HG03469 (cell line): ENCODE results near the gene KCNK5.

Experiments
- ATAC-seq: cut with Tn5 transposase; IDR thresholded peaks from one replicate; pipeline ENCODE4 v1.9.1; 2021; ENCODE audit warnings: mild to moderate bottlenecking, moderate library complexity, moderate number of reproducible peaks; ENCODE audit not compliant: unreplicated experiment

KCNK5 gene

DNA sequence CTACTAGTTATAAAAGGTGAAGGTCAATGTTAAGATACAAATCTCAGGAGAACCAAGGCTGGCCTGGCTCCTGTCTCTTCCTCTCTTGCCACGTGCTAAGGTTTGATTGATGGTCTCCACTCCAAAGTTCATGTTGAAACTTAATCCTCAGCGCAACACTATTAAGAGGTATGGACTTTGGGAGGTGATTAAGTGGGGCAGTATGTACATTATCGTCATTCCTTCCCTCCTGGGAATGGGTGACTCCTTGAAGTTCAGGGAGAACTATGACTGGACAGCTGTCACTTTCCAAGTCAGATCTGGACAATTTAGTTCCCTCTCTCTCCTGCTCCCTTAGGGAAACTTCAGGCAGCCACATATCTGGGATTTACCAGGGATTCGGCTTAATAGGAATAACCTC, 50.5 kb downstream of the KCNK5 start:
- ATAC-seq: no peak

DNA sequence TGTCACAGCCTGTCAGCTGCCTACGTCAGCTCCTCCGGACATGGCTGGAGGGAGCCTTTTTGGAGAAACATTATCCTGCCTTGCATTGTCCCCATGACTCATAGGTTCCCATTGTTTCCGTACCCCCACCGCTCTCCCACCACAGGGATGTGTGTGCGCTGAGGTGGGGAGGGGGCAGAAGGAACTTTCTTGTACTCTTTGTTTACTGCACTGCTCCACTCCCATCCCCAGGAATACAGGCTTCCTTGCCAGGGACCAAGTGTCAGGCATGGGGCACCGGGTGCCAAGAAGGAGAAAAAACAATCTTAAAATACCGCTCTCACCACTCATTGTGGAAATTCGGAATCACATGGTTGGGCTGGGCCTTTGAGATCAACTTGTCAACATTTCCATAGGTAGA, 51.0 kb downstream of the KCNK5 start:
- ATAC-seq: no peak

DNA sequence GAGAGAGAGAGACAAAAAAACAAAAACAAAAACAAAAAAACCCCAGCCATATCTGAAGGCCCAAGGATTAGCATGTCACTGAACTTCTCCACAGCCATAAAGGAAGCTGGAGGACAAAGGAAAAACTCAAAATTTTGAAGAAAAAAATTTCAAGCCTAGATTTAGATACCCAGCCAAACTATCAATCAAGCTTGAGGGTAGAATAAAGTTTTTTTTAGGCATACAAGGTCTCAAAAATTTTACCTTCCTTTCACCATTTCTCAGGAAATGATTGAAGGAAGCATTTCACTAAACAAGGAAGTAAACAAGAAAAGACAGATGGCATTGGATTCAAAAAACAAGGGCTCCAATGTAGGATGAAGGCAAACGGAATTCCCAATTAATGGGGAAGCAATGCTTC, 52.1 kb downstream of the KCNK5 start:
- no peak for ATAC-seq

DNA sequence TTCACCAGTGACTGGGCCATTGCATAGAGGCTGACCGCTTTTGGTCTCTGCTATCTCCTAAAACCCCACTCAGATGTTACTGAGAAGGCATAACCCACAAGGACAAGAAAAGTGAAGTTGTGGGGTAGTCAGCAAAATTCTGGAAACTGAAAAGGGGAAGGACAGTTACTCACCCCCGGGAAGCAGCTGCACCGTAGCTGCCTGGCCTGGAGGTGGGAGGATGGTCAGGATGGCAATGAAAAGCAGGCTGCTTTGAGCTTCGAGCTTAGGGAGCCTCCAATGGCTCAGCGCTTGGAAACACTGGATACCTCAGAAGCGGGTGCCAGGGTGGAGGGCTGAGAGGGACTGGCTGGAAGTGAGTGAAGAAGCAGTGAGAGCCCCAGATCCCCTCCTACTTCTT, 56.0 kb downstream of the KCNK5 start:
- no peak for ATAC-seq

DNA sequence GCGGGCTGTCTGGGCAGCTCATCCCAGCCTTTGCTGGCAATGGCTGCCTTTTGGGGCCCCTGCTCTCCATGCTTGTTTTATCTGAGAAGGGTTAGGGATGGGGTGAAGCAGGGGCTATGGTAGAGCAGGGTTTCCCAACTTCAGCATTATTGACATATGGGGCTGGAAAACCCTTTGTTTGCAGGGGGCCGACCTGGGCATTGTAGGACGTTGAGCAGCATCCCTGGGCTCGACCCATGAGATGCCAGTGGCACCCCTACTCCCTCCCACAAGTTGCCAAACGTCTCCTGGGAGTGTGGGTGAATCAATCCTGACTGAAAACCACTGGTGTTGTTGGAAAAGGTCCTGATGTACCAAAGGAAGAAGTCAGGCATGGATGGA, 56.9 kb downstream of the KCNK5 start:
- no peak for ATAC-seq

DNA sequence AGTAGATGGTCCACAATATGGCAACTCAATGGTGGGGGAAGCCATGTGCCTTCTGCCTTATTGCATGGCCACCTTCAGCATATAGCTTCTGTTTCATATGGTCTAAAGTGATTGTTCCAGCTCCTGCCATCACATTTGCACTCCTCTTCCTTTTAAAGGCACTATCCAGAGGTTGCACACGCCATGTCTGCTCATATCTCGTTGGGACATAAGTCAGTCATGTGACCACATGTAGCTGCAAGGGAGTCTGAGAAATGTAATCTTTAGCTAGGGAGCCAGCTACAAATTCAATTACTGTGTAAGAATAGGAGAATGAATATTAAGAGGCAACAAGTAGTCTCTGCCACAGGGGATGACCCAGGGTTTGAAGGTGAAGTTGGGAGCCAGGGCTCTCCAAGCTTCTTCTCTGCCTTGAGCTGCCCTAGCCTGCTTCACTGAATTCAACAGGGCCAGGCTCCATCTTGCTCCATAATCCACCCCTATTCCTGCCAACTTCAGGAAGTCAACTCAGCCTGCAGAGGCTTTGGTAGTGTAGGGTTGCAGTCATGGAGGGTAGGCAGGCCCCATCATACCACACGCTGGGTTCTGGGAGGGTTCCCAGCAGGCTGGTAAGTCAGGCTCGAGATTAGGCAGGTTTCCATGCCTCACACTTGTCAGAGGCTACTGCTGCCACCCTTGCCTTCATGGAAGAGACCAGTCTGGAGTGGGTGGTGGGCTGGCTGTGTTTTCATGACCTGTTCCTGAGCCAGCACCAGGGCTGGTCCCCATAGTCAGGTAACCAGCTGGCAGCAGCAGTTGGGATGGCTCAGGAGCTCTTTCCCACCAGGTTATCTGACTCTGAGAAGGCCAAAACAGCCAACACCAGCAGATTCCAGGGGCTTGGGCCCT, 57.5 kb downstream of the KCNK5 start:
- ATAC-seq: no peak

DNA sequence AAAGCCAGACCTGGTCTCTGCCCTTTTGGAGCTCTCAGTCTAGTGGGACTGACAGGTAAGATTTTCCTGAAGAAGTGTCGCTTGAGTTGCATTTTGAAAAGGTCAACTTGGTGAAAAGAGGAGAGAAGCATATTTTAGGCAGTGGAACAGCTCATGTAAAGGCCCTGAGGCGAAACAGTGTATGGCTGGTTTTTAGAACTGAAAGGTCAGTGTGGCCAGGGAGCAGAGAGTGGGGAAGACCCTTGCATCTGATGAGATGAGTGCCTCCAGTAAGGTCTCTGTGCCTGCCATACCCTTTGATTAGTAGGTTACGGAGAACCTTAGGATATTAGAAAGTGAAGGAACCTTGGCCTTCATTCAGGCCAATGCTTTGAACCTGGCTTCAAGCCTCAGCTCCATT, 58.4 kb downstream of the KCNK5 start:
- no peak for ATAC-seq

DNA sequence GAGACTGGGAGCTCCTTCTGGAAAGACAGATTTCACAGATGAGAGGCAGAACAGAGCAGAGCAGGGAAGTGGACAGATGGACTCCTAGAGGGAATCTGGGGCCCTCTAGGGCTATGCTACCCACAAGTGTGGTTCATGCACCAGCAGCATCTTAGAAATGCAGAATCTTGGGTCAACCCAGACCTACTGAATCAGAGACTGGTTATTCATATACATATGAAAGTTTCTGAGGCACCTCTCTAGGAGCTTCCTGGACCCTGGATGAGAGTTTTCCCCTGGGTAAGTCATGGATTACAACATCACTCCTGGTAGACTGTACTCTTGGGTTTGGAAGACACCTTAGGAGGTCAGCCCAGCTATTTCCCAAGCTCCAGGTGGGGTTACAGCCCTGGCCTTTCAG, 58.9 kb downstream of the KCNK5 start:
- ATAC-seq: no peak

DNA sequence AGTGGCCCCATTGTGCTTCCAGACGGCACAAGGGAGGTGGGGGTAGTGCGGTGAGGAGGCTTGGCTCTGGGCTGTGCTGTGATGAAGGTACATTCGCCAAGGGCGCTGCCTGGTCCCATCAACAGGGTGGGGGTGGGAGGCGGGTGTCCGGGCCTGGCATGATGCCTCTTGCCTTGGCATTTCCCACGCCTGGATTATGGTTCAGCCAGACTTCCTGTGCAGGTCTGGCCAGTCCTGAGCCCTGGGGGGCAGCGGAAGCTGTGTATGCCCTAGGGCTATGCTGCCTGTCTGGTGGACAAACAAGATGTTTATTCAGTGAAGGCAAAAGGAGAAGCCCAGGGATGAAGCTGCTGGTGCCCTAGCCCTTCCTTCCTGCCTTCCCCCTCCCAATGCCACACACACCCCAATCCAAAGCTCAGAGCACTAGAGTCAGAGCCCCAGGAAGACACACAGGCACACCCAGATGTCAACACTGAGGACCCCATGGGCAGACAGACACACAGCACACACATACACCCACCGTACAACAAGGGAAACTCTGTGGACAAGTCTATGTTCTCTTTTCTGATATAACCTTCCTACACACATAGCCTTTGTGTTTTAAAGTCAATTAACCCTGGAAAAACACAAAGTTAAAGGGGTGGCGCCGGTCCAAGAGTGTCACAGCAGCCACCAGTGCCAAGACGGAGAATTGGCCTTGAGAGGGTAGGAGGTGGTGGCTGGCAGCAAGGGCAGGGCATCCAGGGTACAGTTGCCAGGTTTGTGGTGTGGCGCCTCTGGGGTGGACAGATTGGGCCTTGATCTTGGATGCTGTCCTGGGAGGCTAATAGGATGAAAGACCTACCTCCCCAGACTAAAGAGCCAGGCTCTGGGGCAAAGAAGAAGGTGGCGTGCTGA, 59.6 kb downstream of the KCNK5 start:
- no peak for ATAC-seq

DNA sequence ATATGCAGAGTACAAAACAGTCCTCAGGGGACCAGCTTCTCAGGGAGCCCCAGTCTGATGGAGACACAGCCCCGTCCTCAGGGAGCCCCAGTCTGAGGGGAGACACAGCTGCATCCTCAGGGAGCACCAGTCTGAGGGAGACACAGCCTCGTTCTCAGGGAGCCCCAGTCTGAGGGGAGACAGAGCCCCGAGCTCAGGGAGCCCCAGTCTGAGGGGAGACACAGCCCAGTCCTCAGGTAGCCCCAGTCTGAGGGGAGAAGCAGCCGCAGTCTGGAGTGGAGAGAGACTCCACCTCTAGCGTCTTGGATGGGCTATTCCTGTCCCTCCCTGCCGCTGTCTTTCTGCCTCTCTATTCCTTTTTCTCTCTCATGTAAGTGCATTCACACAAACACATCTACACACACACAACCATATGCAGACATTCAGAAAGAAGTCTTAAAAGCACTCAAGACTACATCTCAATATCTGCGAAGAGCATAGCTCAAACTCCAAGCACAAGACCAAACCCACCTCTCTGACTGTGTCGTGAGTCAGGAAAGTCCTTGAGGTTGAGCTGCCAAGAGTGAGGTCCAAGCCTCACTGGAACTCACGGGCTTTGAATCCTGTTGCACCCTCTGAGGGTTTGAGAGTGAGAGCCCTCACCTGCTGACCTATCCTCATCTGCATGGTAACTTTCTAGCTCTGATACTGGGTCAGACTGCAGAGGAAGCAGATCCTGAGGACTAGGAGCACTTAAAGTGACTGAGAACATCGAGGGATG, 61.2 kb downstream of the KCNK5 start:
- no peak for ATAC-seq

DNA sequence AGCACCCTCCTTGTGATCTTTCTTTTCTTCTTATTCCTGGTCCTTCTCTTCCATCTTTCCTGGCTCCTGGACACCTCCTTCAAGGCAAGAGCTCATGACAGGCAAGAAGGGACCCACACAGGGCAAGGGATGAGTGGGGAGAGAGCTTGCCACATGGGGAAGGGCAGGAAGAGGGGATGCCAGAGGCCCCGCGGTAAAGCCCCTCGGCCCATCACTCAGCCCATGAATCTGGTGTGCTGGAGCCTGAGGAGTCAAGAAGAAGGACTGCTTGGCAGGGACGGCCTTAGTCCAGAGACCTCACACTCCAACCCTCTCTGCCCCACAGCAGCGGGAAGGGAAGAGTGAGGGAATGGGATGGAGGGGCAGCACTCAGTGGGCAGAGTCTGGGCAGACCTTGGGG, 62.0 kb downstream of the KCNK5 start:
- ATAC-seq: no peak

DNA sequence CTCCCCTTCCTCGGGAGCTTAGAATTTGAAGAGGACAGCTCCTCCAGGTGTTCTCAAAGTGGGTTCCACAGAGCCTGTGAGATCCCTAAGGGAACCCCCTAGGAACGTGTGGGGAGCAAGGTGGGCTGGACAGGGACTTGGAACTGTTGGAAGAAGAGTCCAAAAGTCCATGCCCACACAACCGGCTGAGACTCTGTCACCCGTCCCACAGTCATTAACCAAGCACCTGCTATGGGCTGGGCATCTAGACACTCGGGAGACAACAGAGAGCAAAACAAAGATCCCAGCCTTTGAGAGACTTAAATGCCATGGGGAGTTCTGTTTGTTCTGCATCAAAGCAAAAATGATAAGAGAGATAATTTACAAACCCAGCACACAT, 62.4 kb downstream of the KCNK5 start:
- no peak for ATAC-seq

DNA sequence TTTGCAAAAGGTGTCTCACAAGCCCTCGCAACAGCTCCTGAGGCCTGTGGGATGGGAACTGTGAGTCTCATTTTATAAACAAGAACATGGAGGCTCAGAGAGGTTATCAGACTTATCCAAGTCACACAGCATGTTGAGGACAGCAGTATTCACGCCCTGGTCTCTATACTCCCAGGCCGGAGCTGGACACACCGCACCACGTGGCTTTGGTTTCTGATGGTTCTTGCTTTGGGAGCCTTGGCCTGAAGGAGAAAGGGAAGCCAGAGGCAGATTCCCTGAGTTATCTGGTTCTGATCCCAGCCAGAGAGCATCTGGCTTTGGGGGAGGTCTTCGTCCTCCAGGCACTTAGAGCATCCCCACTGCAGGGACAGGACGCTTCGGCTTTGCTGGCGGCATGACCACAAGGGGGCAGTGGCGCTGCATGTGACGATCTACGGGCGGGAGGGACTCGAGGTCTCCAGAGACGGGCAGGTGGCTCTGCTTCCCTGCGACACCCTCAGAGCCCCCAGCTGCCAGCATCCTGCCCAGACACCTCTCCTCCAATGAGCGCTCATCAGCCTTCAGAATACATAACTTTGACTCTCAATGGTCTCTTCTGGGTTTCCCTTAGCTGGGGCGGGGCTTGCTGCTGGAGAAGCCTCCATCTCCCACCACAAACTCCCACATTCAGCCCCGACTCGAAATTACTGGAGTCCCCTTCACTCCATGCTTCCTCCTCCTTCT, 62.9 kb downstream of the KCNK5 start:
- no peak for ATAC-seq

DNA sequence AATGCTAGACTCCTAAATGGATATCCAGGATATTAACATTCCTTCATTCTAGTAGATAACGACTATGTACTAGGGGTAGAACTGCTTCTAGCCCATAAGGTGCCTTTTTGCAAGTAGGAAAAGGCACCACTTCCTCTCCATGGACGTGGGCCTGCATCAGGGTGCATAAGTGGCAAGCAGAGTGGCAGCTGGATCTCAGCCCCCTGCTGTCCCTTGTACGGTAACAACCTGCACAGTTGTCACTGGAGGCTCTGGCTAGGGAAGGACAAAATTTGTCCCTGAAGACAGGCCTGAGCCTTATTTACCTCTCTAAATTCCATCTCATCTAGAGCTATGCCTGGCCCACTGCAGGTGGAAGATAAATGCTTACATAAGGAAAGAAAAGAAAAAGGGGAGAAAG, 71.8 kb downstream of the KCNK5 start:
- ATAC-seq: no peak

DNA sequence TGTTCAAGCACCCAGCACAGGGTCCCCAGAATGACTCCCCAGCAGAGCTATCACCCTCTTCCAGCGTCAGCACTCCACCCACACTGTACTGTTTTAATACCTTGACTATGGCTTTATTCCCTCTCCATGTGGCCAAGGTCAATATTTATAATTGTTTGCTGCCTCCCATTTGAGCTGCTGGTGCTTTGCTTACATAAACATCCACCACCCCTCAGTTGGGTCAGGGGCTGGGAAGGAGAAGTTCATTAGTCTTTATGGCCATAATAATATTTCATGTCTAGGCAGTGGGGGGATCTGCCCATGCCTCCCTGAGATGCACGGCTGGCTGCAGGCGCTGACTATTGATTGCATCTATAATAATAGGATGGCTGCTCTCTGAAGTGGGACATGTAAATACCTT, 72.5 kb downstream of the KCNK5 start:
- ATAC-seq: no peak

DNA sequence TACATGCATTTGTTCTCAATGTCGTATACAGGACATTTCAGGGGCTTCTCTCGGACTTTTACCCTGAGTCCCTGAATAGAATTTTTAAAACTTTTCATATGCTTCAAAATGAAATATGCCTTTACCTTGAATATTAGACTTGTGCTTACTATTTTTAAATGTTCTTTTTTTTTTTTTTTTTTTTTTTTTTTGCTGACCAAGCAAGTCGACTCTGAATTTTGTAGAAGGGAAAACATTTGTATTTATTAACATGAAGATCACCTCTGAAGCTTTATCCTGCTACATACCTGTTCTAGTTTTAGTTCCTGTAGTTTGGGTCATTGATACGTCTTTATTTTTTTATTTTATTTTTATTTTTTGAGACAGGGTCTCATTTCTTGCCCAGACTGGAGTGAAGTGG, 74.6 kb downstream of the KCNK5 start:
- no peak for ATAC-seq

DNA sequence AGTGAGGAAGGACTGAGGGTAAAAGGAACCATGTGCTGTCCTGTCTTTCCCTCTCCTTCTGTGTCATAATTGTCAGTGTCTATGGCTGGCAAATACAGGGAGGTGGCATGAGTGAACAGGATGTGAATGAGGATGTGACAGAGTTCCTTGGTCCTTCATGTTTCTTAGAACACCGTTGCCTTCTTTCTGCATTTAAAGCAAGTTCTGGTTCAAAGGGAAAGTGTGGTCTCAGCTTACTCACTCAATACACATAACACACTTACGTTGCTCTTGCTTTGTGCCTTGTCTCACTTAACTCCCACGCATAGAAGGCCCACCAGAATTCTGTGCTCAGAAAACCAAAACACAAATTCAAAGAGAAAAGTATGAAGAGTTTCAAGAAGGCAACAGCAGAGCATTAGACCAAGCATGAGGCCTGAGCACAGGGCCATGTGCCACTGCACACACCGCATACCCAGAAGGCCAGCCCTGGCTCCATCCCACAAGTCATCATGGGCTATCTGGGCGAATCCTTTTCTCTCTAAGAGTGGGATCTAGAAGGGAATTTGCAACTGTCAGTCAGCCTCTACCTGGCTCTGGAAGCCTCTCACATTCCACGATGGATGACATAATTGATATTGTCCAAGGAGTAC, 75.4 kb downstream of the KCNK5 start:
- no peak for ATAC-seq

DNA sequence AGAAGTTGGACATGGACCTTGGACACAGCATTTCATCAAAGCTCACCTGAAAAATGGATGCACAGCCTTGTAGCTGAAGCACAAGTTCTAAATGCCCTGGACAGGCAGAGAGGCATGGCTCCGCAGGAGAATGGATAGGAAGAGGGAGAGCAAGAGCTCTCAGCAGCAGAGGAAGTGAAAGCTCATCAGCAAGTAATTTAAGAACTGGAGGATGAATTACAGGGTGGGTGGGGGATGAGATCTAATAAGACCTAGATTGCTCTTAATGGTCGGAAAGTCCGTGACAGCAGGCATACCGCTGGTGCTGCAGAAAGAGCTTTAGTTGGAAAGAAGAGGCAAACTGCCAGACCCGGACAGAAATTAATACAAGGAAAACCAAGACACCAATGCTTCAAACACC, 77.0 kb downstream of the KCNK5 start:
- no peak for ATAC-seq

DNA sequence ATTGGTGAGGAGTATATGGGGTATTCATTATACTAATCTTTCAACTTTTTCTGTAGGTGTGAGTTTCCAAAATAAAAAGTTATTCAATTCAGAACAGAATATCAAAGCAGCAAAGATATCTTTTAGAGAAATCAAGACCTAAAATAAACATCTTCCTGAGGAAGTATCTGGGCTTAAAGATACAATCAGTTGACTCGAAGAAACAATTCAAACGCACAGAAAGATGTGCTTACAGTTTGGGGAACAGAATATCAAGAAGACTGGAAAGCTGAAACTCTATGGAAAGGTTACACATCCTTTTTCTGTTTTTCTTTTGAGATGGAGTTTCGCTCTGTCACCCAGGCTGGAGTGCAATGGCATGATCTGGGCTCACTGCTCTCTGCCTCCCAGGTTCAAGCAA, 78.1 kb downstream of the KCNK5 start:
- no peak for ATAC-seq

DNA sequence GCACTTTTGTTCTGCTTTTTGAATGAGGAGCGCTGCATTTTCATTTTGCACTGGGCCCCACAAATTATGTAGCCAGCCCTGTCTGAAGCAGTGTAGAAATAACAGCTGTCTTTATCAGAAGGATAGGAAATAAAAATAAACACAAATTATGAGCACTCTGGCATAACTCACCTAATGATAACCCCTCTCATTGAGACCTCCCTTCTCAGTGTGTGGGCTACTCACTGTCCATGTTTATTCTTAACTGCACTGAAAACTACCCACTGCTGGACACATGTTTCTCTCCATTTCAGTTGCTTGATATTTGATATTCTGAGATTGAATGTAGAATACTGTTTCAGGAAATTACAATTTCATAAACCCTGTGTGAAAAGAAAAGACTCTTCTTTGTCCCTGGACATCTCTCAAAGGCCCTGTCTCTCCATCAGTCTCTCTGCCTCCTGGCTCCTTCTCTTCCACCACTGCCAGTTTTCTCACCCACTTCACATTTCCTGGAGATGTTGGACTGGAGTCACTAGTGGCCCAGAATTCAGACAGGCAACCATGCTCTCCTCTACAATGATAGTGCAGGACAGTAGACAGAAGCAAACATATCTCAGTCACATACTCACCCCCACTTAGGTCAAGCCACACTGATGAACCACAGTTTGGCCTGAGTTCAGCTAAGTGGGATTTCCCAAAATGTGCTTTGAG, 84.6 kb downstream of the KCNK5 start:
- ATAC-seq: no peak
